ENCODE measurements around the gene NMUR2.

The NMUR2 gene

GRCh38 chr5:152372875-152373274 lies 32.2 kb downstream of the NMUR2 start:
- DNase-seq (ENCODE audit: extremely low read depth in 1 of 2, low read depth in 1 of 2), result no peak

GRCh38 chr5:152369298-152369697 lies 35.8 kb downstream of the NMUR2 start:
- DNase-seq (ENCODE audit: extremely low read depth in 1 of 2, low read depth in 1 of 2), result no peak

GRCh38 chr5:152367554-152367953 lies 37.5 kb downstream of the NMUR2 start:
- DNase-seq (ENCODE audit: extremely low read depth in 1 of 2, low read depth in 1 of 2), result no peak

- no peak for DNase-seq (ENCODE audit: extremely low read depth in 1 of 2, low read depth in 1 of 2)
Observed at GRCh38 chr5:152366716-152367115, 38.4 kb downstream of the NMUR2 start.

- no peak for DNase-seq (ENCODE audit: extremely low read depth in 1 of 2, low read depth in 1 of 2)
Observed at GRCh38 chr5:152364899-152365298, 40.2 kb downstream of the NMUR2 start.

GRCh38 chr5:152364172-152364571 lies 40.9 kb downstream of the NMUR2 start:
- DNase-seq (ENCODE audit: extremely low read depth in 1 of 2, low read depth in 1 of 2), result no peak

GRCh38 chr5:152358861-152359568 lies 46.1 kb downstream of the NMUR2 start:
- no peak for DNase-seq (ENCODE audit: extremely low read depth in 1 of 2, low read depth in 1 of 2)

- no peak for DNase-seq (ENCODE audit: extremely low read depth in 1 of 2, low read depth in 1 of 2)
Observed at GRCh38 chr5:152356506-152356905, 48.6 kb downstream of the NMUR2 start.

- DNase-seq (ENCODE audit: extremely low read depth in 1 of 2, low read depth in 1 of 2), result no peak
Observed at GRCh38 chr5:152355061-152355460, 50.0 kb downstream of the NMUR2 start.

- no peak for DNase-seq (ENCODE audit: extremely low read depth in 1 of 2, low read depth in 1 of 2)
Observed at GRCh38 chr5:152353001-152353400, 52.1 kb downstream of the NMUR2 start.

GRCh38 chr5:152349683-152350526 lies 55.2 kb downstream of the NMUR2 start:
- DNase-seq (ENCODE audit: extremely low read depth in 1 of 2, low read depth in 1 of 2), result no peak
